ENCODE data around the gene HYAL1. TPM values are rescaled to one million over a fixed set of nuclear protein-coding genes. Genes with fewer than 3 reads are reported as not detected.
"Not testable (repeated sequence)": the region's sequence is repeated elsewhere in the genome, so short reads cannot be mapped to it uniquely, and the experiment has no call there.

Gene HYAL1
- total RNA-seq, 1 experiment from 2014 or later, result 0.40 TPM

- DNase-seq (ENCODE audit: low read depth), result no peak
Measured at GRCh38 chr3:50295553-50296431, 7.6 kb downstream of the HYAL1 start.

DNA sequence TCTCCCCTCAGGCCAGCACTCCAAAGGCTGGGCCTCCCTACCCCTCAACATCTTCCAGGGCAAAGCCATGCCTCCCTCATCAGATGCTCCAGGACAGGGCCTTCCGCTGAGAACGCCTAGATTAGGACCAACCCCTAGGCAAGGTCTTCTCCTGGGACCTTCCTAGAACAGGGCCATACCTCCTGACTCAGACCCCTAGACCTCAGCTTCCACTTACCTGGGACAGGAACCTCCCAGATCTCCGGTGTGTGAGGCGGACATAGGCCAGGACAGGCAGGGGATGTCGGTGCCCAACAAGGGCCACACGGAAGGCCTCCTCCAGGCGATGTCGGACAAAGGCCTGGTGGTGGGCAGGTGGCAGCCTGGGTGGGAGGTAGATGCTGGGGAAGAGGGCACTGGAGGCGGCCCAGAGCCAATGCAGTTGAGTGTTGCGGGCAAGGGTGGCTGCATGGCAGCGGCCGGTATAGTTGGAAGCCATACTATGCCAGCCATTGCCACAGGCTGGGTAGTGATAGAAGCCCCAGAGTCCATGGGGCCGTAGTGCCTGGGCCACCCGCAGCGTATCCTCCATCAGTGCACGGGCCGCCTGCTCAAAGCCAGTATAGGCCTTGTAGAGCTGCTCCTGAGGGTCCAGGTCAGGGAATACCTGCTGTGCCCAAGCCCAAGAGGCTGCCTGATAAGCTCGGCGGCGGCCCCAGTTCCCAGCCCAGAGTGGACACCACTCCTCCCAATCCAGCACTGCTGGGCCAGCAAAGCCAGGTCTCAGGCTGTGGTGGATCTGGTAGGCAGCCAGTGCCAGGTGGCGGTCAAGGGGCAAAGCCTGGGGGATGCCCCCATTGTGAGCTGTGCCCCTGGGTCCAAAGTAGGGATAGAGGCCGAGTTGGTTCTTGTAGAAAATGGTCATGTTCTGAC, 8.6 kb downstream of the HYAL1 start:
- no peak for DNase-seq (ENCODE audit: low read depth)

DNA sequence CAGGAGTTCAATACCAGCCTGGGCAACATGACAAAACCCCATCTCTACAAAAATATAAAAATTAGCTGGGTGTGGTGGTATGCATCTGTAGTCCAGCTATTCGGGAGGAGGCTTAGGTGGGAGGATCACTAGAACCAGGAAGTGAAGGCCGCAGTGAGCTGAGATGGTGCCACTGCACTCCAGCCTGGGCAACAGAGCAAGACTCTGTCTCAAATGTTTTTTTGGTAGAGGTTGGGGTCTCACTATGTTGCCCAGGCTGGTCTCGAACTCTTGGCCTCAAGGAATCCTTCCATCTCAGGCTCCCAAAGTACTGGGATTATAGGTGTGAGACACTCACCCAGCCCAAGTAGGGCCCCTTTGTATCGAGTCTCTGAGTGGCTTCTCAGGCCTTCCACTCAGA, 9.3 kb downstream of the HYAL1 start:
- DNase-seq (ENCODE audit: low read depth), result no peak

DNA sequence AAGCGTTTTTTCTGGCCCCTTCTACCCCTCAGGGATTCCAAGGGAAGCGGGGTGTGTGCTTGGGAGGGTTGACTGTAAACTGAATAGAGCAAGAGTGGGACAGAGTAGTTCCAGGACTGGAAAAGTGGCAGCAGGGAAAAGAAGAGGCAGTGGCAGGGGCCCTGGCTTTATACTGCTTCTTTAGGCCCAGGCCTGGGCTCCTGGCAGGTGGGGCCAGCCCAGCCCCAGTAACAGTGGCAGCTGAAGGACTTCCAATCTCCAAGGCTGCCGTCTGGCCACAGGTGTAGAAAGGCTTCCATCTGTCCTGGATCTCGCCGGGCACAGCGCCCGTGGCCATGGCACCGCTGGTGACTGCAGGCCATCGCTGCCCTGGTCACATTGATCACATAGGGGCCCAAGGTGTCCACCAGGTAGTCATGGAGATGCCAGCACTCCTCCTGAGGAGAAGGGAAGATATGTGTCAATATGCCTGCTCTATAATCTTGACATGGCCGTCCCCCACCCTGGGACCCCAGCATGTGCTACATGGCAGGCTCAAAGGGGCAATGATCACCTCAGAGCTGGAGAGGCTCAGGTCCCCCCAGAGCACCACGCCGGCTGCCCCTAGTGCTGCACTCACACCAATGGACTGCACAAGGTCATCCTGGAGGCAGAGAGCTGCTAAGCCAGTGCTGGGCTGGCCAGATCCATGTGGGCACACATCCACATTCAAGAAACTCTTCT, 10.1 kb downstream of the HYAL1 start:
- no peak for DNase-seq (ENCODE audit: low read depth)

GRCh38 chr3:50292159-50293078, 11.0 kb downstream of the HYAL1 start, which contains the start of gene IFRD2:
IFRD2 (minus strand) TSS chr3:50292429; CDS start chr3:50292274, 155 bp downstream.
- peak; percentile 98 for DNase-seq (ENCODE audit: low read depth)

DNA sequence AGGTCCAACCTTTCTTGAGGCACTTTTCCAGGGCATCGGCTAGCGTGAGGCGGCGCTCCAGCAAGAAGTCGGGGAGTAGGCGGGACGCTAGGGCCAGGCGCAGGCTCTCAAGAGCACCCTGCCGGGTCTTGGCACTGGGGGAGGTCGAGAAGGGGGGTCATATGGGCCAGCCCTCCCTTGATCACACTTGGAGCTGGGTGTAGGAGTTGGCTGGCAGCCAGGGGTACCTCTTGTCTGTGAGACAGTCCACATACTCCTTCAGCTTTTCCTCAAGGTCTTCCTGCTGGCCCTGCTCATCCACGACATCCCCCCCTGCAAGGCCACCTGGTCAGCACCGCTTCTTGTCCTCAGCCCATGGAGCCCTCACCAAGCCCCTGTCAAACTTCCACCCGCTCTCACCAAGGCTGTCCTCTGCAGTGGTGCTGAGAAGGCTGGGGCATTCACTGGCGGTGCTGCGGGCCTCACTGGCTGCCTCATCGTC, 13.2 kb downstream of the HYAL1 start:
- DNase-seq (ENCODE audit: low read depth), result no peak

GRCh38 chr3:50289130-50289529, 14.2 kb downstream of the HYAL1 start:
- DNase-seq (ENCODE audit: low read depth), result no peak

- no peak for DNase-seq (ENCODE audit: low read depth)
Measured at GRCh38 chr3:50288387-50289007, 14.9 kb downstream of the HYAL1 start.

- DNase-seq (ENCODE audit: low read depth), result no peak
Measured at GRCh38 chr3:50287262-50287661, 16.1 kb downstream of the HYAL1 start.

DNA sequence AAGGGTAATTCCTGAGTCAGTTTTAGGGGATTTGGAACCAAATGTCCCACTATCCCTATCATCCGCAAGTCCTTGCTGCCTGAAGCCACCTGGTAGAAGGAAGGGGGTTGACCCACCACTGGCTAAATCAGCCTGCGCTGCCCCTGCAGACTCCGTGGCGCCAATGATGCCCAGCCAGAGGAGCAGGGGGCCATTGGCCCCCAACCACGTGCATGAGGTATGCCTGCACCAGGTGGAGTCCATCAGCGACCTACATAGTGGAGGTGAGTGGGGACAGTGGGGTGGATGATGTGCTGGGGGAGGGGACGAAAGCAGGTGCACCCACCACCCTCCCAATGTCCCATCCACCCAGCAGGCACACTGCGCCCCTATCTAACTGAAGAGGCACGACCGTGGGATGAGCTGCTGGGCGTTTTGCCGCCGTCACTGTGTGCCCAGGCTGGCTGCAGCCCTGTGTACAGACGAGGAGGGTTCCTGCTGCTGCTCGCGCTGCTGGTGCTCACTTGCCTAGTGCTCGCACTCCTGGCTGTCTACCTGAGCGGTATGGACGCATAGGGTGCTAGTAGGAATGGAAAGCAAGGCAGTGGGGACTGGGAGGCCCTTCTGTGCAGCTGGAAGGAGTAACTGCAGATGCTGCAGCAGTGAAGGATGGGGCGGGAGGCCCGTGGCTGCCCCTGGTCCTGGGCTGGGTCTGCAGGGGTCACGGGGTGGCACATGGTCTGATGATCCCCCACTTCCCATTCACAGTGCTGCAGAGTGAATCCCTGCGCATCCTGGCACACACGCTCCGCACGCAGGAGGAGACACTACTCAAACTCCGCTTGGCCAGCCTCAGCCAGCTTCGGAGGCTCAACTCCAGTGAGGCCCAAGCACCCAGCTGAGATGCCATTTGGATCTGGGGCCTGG, 16.8 kb downstream of the HYAL1 start:
- DNase-seq (ENCODE audit: low read depth), result no peak

GRCh38 chr3:50284121-50284520, 19.3 kb downstream of the HYAL1 start:
- DNase-seq (ENCODE audit: low read depth), result not testable (repeated sequence)

GRCh38 chr3:50279255-50280016, 23.9 kb downstream of the HYAL1 start:
- DNase-seq (ENCODE audit: low read depth), result no peak

DNA sequence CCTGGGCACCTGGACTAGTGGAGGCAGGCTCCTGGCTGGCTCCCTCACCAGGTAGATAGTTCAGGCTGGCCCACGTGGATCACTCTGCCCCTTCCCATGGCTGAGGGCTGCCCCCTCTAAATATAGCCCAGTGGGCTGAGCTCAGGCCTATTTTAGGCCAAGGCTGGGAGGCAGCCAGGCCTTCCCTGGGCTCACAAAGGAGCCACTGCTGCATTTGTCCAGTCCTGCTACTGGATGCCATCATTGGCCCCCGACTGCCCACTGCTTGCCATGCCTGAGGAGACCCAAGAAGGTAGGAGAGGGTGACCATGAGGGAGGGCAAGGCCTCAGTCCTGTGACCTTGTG, 24.5 kb downstream of the HYAL1 start, which contains the start of gene LSMEM2:
Gene LSMEM2 (plus strand): TSS at position 208 of the 345 bp plus-strand sequence. CDS start 27 bp downstream, at position 235.
- no peak for DNase-seq (ENCODE audit: low read depth)

DNA sequence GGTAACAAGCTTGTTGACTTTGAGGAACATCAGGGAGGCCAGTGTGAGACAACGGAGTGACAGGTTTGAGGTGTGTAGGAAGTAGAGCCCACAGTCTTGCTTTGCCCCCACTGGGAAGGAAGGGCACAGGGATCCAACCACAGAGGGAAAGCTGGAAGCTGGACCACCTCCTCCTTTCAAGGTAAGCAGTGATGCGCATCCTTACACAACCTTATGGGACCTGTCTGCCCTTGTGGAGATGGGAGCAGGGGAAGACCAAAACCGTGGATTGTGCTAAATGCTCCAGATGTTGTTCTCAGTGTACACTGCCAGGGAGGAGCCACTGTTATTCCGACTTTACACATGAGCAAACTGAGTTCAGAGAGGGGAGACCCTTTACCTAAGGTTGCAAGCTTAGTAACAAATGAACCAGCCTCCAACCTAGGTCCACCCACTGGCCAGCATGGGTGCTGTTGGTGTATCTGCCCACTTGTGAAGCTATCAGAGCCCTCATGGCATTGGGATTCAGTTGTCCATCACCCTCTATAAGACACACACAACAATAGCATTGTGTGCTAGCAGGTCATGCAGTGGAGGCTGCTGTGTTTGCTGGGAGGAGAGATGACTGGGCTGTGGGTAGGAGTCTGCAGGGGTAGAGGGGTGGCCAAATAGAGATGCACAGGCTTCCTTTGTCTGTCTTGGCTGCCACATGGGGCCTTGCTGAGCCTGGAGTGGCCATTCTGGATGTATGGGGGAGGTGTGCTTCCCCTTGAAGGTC, 25.1 kb downstream of the HYAL1 start:
- DNase-seq (ENCODE audit: low read depth), result no peak

DNA sequence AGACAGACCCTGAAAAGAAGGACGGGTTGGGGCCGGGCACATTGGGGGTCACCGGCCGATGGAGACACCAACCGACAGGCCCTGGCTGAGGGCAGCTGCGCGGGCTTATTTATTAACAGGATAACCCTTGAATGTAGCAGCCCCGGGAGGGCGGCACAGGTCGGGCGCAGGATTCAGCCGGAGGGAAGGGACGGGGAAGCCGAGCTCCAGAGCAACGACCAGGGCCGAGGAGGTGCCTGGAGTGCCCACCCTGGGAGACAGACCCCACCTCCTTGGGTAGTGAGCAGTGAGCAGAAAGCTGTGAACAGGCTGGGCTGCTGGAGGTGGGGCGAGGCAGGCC, 26.6 kb downstream of the HYAL1 start:
- DNase-seq (ENCODE audit: low read depth), result no peak

DNA sequence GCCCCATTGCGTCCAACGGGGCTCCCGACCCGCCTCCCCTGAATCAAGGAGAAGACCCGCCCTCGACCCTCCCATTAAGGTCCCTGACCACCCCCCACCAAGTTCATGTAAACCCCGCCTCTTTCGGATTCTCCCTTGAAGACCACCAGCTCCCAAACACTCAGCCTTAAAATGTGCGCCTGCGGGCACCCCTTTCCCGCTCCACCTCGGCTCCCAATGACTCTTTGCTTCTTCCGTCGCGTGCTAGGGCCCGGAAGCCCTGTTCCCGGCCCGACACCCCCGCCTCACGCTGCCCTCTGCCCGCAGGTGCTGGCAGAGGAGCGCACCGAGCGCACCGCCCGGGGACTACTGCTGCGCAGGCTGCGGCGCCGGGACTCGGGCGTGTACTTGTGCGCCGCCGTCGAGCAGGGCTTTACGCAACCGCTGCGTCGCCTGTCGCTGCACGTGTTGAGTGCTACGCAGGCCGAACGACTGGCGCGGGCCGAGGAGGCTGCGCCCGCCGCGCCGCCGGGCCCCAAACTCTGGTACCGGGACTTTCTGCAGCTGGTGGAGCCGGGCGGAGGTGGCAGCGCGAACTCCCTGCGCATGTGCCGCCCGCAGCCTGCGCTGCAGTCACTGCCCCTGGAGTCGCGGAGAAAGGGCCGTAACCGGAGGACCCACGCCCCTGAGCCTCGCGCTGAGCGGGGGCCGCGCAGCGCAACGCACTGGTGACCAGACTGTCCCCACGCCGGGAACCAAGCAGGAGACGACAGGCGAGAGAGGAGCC, 27.2 kb downstream of the HYAL1 start:
- DNase-seq (ENCODE audit: low read depth), result no peak
